GM19395 (cell line): ENCODE data around the gene STS.

Experiments used
- ATAC-seq: cut with Tn5 transposase; IDR thresholded peaks from one replicate; pipeline ENCODE4 v1.9.1; 2021; ENCODE audit warnings: mild to moderate bottlenecking, moderate library complexity; ENCODE audit not compliant: unreplicated experiment

Gene STS

GRCh38 chrX:7139202-7140081 is 8.1 kb upstream of the STS start:
- ATAC-seq = no peak

DNA sequence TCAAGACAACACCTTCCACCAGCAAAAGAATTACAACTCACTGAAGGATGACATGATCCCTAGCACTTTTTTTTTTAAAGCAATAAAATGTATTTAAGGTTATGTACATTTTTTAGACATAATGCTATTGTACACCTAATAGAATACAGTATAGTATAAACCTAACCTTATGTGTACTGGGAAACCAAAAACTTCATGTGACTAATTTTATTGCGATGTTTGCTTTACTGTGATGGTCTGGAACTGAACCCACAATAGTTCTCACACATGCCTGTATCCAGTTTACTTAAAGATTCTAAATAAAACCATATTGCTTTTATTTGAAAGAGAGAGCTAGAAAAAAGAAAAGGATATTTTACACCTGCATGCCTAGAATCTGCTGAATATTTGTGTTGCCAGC is 4.4 kb upstream of the STS start:
- ATAC-seq = no peak

DNA sequence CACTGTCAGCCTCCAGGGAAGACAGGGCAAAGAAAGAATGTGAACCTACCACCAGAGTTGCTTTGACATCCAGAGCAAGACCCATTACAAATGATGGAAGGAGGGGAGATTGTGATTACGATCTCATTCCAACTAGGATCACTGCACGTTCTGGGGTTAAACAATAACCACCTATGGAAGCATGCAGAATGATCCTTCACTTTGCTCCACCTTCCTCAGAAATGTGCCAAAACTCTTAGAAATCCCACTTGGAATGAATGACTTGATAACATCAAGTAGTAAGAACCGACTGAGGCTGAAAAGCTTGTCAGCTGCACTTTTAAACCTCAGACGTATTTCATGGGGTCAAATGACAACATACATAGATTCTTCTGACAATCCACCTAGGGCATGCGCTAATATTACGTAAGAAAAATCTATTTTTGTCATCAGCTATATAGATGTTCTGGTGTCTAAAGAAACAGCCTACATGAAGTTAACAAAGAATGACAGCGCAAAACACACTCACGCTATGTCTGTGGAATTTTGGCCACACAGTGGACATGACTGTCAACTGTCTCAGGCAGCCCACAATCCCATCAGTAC is 3.5 kb upstream of the STS start:
- no peak for ATAC-seq

DNA sequence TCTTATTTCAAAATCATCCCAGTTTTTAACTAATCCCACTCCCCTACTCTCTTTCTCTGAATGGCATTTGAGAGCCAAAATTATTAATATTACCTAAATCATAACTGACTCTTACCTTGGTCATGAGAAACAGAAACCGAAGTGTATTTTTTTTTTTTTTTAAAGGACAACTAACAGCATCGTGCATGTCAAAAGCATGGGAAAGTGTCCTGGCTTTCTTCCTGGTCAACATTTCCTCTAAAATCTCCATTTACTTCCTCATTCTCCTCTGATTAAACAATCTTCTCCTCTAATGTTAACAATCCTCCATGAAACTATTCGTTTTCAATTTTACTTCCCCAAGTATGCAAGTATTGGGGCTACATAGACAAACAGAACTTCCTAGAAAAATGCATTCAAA is 2.1 kb upstream of the STS start:
- ATAC-seq = no peak

DNA sequence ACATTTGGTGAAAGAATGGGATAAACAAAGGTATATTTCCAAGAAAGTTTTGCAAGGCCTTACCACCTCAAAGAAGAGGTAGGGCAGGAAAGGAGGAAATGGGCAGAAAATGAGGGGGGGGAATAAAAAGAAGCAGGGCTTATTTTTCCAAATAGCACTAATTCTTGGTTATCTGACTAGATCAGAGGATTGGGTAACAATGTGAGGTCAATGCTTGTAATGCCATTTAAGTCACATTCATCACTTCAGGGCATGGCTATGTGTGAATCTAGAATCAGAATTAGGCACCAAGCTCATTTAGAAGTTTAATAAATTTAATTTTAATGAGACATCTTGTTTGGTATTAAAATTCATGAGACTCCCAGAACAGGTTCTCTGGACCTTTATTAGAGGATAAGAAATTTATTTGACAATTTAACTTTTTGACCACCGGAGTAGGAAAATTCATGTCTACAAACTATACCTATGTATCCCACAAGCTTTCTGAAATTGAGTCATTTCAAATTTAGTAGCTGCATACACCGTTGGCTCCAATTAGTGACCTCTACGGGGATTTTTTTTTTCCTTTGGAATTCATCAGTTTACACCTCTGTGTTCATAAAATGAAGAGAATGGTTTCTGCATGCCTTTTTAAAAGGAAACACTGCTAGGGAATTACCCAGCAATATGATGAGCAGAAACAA is 1.4 kb upstream of the STS start:
- ATAC-seq = no peak

GRCh38 chrX:7146703-7147412 is 654 bp upstream of the STS start:
- ATAC-seq = peak; percentile 29

DNA sequence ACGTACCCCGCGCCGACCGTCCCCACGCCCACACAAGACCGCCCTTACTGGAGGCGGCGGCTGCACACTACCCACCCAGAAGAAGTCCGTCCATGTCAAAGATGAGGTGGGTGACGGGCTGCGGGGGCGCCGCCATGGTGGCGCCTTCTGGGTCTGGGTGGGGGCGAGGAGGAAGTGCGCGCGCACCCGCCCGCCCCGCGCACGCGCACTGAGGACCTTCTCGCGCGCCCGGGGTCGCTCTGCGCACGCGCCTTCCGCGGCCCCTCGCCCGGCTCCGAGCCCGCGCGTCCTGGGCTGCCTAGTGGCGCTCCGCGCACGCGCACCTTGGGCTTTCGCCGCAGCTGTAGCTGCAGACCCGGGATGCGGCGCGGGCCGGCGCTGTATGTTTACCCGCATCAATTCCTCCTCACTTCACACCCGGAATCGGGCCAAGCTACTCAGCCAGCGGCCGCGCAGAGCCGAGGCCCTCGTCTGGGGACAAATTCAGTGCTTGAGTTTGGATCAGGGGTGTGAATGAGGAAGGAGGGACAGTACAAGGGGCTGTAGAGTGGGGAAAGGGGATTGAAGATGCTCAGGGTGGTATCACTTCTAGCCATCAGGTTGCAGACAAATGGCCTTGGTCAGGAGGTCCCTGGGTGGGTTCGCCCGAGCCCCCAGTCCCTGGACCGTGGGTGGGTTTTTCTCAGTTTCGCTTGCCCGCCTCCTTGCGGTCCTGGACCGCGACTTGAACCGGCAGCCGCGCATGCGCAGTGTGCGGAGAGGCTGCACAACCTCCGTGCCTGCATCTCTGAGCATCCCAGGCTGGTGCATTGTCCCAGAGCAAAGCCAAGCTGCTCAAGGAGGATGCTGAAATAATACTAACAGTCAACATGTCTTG is 704 bp downstream of the STS start, which contains the start of gene PUDP:
Gene PUDP, minus strand, starts transcription at position 176 of the 877 bp plus-strand sequence. Its CDS starts 40 bp downstream, at position 136.
- peak; percentile 73 for ATAC-seq

- peak; percentile 29 for ATAC-seq
Measured at GRCh38 chrX:7149411-7149810, 1.9 kb downstream of the STS start.

DNA sequence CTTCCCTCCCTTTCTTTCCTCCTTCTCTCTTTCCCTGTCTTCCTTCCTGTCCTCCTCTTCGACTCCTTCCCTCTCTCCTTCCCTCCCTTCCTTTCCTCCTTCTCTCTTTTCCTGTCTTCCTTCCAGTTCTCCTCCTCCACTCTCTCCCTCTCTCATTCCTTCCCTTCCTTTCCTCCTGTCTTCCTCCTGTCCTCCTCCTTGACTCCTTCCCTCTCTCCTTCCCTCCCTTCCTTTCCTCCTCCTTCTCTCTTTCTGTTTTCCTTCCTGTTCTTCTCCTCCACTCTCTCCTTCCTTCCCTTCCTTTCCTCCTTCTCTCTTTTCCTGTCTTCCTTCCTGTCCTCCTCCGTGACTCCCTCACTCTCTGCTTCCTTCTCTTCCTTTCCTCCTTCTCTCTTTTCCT is 5.7 kb downstream of the STS start:
- no peak for ATAC-seq

- no peak for ATAC-seq
Measured at GRCh38 chrX:7154041-7154597, 6.6 kb downstream of the STS start.

GRCh38 chrX:7155163-7155562 is 7.7 kb downstream of the STS start:
- ATAC-seq = no peak

- ATAC-seq = no peak
Measured at GRCh38 chrX:7156879-7157278, 9.4 kb downstream of the STS start.

GRCh38 chrX:7158468-7158990 is 11.0 kb downstream of the STS start:
- ATAC-seq = no peak

DNA sequence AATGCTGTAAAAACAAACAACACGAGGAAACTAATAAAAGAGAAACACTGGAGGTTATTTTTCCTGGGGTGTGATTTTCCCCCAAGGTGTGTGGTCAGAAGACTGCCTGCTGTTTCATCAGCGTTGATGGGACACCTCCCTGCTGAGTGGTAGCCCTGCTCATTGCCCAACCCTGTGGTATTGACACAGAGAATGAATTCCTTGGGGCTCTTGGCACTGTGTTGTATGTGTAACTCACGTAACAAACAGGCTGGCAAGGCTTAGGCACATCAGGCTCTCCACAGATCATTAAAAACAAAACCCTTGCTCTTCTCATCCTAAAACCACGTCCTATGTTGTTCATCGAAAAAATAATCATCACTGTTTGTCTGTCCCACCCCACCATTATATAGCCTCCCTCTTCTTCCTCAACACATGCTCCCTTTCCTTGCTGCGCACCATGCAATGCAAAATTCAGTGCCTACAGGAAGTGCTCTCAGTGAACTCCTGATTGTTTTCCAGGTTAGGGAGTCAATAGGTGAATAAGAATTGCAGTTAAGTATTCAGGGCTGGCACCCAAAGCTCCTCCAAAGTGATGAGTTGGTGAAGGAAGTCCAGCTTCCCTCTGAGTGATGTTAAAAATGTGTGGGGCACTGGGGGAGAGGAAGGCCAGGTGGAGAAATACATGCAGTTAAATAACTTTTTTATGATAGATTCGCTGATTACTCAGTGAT is 11.8 kb downstream of the STS start:
- ATAC-seq = no peak

DNA sequence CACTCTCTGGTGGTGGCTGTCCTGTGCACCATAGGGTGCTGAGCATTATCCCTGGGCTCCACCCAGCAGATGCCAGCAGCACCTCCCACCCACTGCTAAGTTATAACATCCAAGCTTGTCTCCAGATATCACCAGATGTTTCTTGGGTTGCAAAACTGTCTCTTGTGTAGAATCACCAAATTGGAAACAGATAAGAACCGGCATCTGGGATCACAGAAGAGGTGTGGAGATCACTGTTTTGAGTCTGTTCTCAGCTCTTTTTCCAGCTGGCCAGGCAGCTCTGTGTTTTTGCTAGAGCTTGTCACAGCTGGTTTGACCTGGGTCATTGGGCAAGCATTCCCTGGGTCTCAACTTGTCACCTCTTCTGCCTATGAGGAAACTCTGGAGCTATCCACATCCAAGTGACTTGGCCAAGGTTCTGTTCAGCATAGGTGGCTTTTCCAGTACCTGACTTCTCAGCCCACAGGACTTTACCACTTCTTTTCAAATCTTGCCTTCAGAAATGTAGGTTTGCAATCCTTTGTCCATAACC is 15.7 kb downstream of the STS start:
- ATAC-seq = no peak

GRCh38 chrX:7164174-7164573 is 16.7 kb downstream of the STS start:
- no peak for ATAC-seq

DNA sequence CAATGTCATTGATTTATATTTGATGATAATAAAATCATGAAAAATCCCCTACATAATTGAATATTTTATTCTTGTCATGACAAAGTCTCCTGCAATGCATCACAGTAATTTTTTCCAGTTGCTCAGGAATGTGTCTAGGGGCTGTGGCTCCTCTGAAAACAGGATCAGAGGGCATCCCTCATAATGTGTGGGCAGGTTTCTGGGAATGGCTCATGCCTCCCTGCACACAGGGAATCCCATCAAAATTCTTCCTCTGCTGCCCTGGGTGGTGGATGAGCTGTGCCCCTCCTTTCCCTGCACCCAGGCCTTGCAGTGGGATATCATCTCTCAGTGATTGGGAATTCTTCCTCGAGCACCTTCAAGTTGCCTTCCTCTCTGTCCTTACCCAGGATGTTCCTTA is 20.9 kb downstream of the STS start:
- no peak for ATAC-seq

- ATAC-seq = no peak
Measured at GRCh38 chrX:7169627-7170026, 22.1 kb downstream of the STS start.

DNA sequence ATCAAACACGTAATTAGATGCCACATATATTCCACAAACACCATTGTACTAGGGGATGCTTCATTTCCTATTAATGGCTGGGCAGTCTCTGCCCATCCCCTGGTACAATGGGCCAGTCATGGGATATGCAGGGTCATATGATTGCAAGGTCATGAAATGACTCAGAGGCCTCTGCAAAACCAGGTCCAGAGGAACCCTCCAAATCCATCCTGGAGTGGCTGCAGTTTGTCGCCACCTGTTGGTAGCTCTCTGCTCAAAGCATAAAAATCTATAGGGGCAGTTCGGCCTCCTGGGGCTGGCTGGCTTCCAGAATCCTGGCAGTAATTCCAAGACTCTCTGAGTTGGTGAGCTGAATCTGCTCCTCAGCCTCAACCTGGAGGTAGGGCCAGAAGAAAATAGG is 23.4 kb downstream of the STS start:
- no peak for ATAC-seq
